GM18505 (cell line): ENCODE measurements around the gene ZNF358.

Experiments used
- ATAC-seq: cut with Tn5 transposase; IDR thresholded peaks from one replicate; pipeline ENCODE4 v1.9.1; 2021; ENCODE audit not compliant: unreplicated experiment
- POLR2A ChIP-seq: IDR thresholded peaks from 4 replicates; pipeline ENCODE4 v1.6.1; 2011; ENCODE audit warnings: borderline replicate concordance; ENCODE audit not compliant: insufficient read depth, insufficient read length; ENCODE audit errors: extremely low read depth

ZNF358 gene

DNA sequence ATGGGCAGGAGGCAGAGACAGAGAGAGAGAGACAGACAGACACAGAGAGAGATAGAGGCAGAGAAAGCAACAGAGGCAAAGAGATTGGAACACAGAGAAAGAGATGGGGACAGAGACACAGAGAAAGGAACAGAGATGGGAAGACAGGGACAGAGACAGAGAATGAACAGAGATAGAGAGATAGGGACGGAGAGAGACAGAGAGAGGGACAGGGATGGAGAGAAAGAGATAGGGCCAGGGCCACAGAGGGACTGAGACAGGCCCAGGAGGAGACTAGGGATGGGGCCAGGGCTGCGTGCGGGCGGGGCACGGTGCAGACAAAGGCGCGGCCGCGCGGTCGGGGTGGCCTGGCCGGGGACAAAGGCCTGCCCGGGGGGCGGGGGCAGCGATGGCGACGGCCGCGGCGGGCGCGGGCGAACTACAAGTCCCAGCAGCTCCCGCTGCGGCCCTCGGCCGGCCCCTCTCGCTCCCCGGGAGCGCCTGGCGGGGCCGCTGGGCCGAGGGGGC, at the start of gene ZNF358:
Gene ZNF358 (plus strand): TSS at position 459 of the 507 bp plus-strand sequence. CDS start 3,140 bp downstream, outside the sequence.
- no peak for ATAC-seq
- no peak for TF ChIP-seq POLR2A

DNA sequence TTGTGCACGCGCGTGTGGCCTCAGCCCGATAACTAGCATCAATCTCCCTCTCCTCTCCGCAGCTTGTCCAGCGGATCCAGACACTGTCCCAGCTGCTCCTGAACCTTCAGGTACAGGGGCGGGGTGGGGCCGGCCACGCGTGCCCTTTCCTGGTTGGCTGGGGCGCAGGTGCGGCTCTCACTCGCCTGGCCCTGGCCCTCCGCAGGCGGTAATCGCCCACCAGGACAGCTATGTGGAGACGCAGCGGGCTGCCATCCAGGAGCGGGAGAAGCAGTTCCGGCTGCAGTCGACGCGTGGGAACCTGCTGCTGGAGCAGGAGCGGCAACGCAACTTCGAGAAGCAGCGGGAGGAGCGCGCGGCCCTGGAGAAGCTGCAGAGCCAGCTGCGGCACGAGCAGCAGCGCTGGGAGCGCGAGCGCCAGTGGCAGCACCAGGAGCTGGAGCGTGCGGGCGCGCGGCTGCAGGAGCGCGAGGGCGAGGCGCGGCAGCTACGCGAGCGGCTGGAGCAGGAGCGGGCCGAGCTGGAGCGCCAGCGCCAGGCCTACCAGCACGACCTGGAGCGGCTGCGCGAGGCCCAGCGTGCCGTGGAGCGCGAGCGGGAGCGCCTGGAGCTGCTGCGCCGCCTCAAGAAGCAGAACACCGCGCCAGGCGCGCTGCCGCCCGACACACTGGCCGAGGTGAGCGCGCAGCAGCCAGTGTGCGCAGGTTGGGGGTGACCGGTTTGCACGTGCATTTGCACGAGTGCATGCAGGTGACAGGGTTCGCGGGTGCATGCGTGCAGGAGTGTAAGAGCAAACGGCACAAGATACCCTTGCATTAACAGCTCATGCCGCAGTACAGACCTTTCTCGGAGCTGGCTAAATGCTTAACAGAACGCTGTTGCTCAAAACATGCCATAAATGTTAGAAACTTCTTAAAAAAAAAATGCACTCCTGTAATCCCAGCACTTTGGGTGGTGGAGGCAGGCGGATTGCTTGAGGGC, 48.6 kb upstream of the ZNF358 start:
- TF ChIP-seq POLR2A, result no peak
- no peak for ATAC-seq

DNA sequence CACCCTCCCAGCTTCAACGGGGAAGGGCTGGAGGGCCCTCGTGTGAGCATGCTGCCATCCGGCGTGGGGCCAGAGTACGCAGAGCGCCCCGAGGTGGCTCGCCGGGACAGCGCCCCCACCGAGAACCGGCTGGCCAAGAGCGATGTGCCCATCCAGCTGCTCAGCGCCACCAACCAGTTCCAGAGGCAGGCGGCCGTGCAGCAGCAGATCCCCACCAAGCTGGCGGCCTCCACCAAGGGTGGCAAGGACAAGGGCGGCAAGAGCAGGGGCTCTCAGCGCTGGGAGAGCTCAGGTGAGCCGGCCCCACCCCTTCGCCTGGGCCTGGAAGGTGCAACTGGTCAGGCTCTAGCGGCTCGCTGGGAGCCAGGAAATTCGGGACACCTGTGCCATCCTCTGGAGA, 47.1 kb upstream of the ZNF358 start:
- no peak for ATAC-seq
- TF ChIP-seq POLR2A, result no peak

DNA sequence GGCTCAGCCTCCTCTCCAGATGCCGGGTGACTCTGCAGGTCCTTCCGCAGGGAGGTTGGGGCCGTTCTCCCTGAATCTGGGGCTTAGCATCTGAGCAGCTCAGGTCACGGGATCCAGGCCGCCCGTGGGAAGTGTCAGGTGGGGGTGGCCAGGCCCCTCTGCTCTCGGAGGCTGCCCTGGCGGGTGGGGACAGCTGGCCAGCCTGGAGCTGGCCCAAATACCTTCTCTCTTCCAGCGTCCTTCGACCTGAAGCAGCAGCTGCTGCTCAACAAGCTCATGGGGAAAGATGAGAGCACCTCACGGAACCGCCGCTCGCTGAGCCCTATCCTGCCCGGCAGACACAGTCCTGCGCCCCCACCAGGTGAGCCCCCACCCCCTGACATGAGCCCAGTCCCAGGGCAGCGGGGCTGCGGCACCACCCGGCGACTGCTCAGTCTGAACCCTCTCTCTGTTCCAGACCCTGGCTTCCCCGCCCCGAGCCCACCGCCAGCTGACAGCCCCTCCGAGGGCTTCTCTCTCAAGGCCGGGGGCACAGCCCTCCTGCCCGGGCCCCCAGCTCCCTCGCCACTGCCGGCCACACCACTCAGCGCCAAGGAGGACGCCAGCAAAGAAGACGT, 46.1 kb upstream of the ZNF358 start:
- TF ChIP-seq POLR2A, result no peak
- ATAC-seq, result no peak

DNA sequence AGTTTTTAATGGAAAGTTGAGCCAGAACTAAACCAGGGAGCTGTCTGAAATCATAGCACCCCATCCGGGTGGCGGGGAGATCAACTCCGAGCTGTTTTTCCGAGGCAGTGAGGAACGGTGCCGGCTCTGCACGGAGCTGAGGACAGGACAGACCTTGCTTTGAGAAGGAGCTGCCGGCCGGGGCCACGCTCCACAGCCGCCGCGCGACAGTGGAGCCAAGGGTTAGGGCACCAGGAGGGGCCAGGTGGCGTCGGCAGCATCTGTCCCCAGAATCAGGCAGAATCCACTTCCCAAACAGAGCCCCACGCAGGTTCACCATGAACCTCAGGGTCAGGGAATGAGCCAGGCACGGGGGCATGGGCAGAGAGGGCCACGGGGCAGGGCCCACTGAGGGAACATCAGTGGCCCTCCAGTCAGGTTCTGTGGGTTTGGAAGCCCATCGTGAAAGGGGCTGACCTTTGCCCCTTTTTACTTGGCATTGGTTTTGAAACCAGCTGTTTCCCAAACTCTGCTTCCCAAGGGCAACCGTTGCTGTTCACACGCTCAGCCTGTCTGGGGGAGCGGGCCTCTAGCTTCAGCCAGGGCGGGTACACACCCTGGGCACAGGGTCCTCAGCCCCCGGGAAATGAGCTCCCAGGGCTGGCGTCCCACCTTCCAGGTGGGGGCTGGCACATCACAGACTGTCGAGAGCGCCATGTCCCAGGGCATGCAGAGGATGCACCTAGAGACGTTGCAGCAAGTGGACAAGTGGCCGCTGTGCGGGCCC, 45.2 kb upstream of the ZNF358 start:
- no peak for ATAC-seq
- TF ChIP-seq POLR2A, result no peak

DNA sequence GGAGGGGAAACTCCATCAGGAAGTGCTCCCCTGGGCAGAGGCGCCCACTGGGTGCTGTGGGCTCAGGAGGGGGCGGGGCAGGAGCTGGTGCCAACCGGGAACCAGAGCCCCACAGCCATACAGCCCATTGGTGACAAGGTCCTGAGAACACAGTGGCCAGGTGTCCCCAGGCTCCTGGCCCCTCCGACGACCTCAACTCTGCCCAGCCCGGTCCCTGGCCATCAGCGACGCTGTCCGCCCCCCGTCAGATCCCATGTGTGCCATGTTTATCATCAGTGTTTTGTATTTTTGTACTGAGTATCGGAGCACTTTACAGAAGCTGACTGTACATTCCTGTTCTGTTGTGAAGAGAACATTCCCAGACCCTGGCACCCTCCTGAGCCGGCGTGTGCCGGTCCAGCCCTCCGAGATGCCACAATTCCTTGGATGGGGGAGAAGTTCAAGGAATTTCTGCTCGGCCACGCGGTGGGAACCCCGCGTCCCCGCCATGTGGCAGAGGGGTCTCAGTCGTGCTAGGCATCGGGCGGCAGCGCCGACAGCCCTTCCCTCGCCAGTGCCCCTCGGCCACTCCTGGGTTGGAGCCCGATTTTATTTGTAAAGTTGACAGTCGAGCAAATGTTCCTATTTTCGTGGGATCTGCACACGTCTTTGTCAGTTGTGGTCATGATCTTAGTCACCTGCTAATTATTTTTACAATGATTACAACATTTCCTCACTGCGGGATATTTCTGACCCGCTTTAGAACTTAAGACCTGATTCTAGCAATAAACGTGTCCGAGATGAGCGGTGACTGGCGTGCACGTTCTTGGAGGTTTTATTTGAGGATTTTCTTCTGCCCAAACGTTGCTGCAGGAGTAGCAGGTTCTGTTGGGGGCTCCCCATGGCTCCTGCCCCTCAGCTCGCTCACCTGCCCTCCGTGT, 43.9 kb upstream of the ZNF358 start:
- TF ChIP-seq POLR2A, result no peak
- no peak for ATAC-seq

DNA sequence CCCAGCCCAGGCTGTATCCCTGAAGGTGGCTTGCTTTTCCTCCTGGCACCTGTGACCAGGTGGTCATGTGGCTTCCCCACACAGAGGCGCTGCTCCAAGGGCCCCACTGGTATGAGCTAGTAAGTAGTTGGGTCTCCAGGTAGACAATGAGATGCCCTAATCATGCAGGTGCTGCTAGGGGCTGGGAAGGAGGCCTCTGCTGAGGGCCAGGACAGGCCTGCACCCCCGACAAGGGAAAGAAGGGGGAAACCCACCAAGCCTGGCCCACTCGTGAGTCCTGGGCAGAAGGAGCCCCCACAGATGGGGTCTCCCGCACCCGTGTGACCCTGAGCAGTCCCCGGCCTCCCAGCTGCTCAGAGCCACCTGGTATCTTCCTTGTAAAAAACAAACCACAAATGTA, 40.2 kb upstream of the ZNF358 start:
- no peak for TF ChIP-seq POLR2A
- ATAC-seq, result no peak

DNA sequence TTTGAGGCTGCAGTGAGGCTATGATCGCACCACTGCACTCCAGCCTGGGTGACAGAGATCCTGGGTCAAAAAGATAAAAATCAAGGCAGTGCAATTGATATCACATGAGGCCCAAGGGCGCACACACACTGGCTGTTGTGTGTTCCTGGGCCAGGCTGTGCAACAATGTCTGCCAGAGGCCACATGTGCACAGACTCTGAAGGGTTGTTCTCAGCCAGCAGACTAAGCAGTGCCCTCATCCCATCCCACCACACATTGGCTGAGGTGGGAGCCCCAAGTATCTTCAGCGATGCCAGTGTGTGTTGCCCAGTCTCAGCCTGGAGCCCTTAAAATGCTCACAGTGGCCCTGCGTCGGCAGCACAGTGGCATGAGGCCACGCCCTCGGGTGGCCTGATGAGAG, 39.7 kb upstream of the ZNF358 start:
- TF ChIP-seq POLR2A, result no peak
- no peak for ATAC-seq

DNA sequence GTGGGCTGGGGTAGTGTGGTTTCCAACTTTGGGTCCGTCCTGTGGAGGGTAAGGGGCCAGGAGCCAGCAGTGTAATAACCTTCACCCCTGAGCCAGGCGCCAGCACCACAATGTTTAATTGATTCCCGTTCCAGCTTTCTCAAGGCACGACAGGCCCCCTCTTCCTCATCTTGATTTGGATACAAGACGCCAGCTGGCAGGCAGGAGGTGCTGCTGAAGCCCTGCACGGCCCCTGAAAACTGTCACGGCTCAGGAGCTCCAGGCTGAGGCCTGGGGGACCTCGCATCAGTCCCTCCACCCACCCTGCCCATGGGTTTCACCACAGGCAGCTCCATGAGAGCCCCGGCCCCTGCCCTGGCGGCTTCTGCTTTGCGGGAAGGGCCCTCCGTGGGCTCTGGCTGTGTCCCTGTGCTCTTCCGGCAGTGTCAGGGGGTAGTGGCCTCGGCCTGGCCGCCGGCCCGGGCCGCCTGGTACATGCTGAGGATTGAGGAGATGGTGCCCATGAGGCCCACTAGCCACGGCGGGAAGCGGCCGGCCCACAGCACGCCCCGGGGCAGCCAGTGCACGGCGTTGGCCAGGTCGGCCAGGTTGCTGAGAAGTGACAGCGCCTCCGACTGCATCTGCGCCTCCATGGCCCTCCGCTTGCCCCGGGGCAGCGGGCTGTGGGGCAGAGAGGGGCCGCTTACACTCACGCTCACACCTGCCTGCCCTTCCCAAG, 39.0 kb upstream of the ZNF358 start:
- ATAC-seq, result no peak
- TF ChIP-seq POLR2A, result no peak

DNA sequence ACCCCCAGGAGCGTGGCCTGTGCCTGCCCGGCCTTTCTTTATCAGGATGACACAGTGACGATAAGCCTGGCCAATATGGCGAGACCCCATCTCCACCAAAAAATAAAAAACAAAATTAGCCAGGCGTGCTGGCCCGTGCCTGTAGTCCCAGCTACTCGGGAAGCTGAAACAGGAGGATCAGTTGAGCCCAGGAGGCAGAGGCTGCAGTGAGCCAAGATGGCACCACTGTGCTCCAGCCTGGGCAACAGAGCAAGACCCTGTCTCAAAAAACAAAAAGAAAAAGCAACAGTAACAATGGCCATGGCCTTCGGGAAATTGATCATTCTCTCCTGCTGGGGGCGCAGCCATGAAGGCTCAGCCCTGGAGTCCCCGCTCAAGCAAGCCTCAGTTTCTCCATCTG, 38.1 kb upstream of the ZNF358 start:
- TF ChIP-seq POLR2A, result no peak
- no peak for ATAC-seq

DNA sequence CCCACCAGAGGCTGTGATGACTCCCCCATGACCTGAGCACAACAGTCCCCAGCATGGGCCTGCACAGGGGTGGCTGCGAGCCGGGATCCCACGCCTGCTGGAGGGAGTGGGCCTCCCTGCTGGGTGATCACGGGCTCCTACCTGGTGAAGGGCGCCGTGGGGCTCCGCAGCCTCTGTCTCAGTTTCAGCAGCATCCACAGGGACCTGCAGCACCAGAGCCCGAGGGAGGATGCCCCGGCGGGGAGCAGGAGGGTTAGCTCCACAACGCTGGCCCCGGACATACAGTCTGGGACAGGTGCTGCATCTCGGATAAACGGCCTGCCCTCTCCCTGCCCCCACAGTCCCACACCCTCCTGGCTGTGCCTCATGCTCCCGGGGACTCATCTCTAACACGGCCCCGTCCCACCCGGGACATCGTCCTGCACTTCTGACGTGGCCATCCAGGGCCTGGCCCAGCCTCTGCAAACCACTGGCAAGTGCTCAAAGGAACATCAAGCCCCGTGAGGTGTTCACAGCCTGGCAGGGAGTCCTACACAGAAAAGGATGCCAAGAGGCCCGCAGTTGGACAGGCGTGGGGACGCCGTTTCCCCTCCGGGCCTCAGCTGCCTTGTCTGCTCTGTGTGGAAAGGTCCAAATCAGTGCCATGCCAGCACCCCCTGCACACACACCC, 37.6 kb upstream of the ZNF358 start:
- no peak for ATAC-seq
- no peak for TF ChIP-seq POLR2A
